PC-9 (cell line): ENCODE data around the gene PHF20. TPM values are rescaled to one million over a fixed set of nuclear protein-coding genes. Genes with fewer than 3 reads are reported as not detected.

Experiments
- BruUV-seq: library from RNA; stranded (reverse); fragments of 400-500 nt; replicated peaks from 2 replicates; lab custom pipeline; 2021; lab: Mats Ljungman, UMichigan
- CTCF ChIA-PET: fragments of 300-600 bp; sonication (Branson Sonifier 250); formaldehyde crosslinking; loops from one replicate; lab custom pipeline; 2022; ENCODE audit warnings: antibody characterized with exemption; lab: Charles Lee
- POLR2A ChIA-PET: fragments of 300-600 bp; sonication (Branson Sonifier 250); formaldehyde crosslinking; loops from one replicate; lab custom pipeline; 2022; ENCODE audit warnings: antibody characterized with exemption; ENCODE audit not compliant: unreplicated experiment; lab: Charles Lee
- DNase-seq, 2 experiments: peaks; one replicate each; pipeline versions ENCODE4 v3.0.0 to v3.0.0-alpha.2; 2015 to 2022; ENCODE audit warnings: mixed read lengths in 1 of 2
- H2AFZ ChIP-seq: fragments of 200-600 bp; sonication (generic); 2 replicates; pipeline ENCODE4 v1.8.1; 2017; ENCODE audit warnings: antibody characterized with exemption
- H3F3A ChIP-seq: fragments of 200-600 bp; sonication (generic); 2 replicates; pipeline ENCODE4 v1.8.1; 2017; ENCODE audit warnings: antibody characterized with exemption, mild to moderate bottlenecking, low read depth; ENCODE audit not compliant: insufficient read depth
- H3K27ac ChIP-seq: fragments of 200-600 bp; sonication (generic); 2 replicates; pipeline ENCODE4 v1.6.1; 2016; ENCODE audit warnings: mixed run types
- H3K27me3 ChIP-seq: fragments of 200-600 bp; sonication (generic); 2 replicates; pipeline ENCODE4 v1.6.1; 2016; ENCODE audit warnings: low read depth, mixed run types; ENCODE audit not compliant: insufficient read depth
- H3K36me3 ChIP-seq: fragments of 200-600 bp; sonication (generic); 2 replicates; pipeline ENCODE4 v1.6.1; 2016; ENCODE audit warnings: low read depth, mixed run types
- H3K4me1 ChIP-seq: fragments of 200-600 bp; sonication (generic); replicated peaks from 2 replicates; pipeline ENCODE4 v1.6.1; 2016; ENCODE audit warnings: mixed run types; ENCODE audit not compliant: insufficient read depth
- H3K4me2 ChIP-seq: fragments of 200-600 bp; sonication (generic); 2 replicates; pipeline ENCODE4 v1.6.1; 2017; ENCODE audit warnings: mixed run types
- H3K4me3 ChIP-seq: fragments of 200-600 bp; sonication (generic); 2 replicates; pipeline ENCODE4 v1.6.1; 2016; ENCODE audit warnings: mixed run types
- H3K79me2 ChIP-seq: fragments of 200-600 bp; sonication (generic); 2 replicates; pipeline ENCODE4 v1.6.1; 2017; ENCODE audit warnings: low read depth, mixed run types
- H3K9me2 ChIP-seq: fragments of 200-600 bp; sonication (generic); 2 replicates; pipeline ENCODE4 v1.8.1; 2017; ENCODE audit warnings: mild to moderate bottlenecking; ENCODE audit not compliant: insufficient read depth
- H3K9me3 ChIP-seq: fragments of 200-600 bp; sonication (generic); 2 replicates; pipeline ENCODE4 v1.8.1; 2016; ENCODE audit warnings: low read depth; ENCODE audit not compliant: insufficient read depth
- H4K20me1 ChIP-seq: fragments of 200-600 bp; sonication (generic); 2 replicates; pipeline ENCODE4 v1.8.1; 2017; ENCODE audit not compliant: insufficient read depth
- EZH2 ChIP-seq: fragments of 200-600 bp; sonication (generic); IDR thresholded peaks from 2 replicates; pipeline ENCODE4 v1.8.0; 2017; ENCODE audit warnings: antibody characterized with exemption, low read depth
- intact Hi-C: fragments of 100-400 bp; cut with micrococcal nuclease; formaldehyde crosslinking; loops from one replicate; pipeline ENCODE4 v1.10.0; 2022; ENCODE audit not compliant: unreplicated experiment
- total RNA-seq: library from RNA; stranded (reverse); gene quantifications from 2 replicates; pipeline ENCODE4 v1.2.3, GENCODE V29; 2021
- TF ChIP-seq, protein P1 (sequence below): fragments of 200-600 bp; sonication (generic); conservative IDR thresholded peaks from 2 replicates; pipeline ENCODE4 v1.6.1; 2017; ENCODE audit warnings: mixed run types, antibody characterized with exemption, mild to moderate bottlenecking, moderate library complexity

PHF20 gene
- total RNA-seq, 1 experiment from 2014 or later = 59.8 TPM

- peaks cover 38% of the 10 kb centered on the region for H3K79me2 ChIP-seq
- CTCF ChIA-PET = interaction anchor here (0.7 to 1.8 kb wide), 2 partner anchors 29 to 183 kb away, joined by 3 to 9 read pairs; partner anchors contain the start of gene RBM39
- peaks cover 18% of the 10 kb centered on the region for H3K4me1 ChIP-seq
- H3K27me3 ChIP-seq = no peaks in the 10 kb centered on the region
- no peaks in the 10 kb centered on the region for H3K9me3 ChIP-seq
- H3F3A ChIP-seq = peaks cover 19% of the 10 kb centered on the region
- DNase-seq = no peak
- peak overlapping the region; percentile 60 for H3K4me2 ChIP-seq
- peak overlapping the region; percentile 68; the same call in 1 of the 2 replicates for H2AFZ ChIP-seq
- TF ChIP-seq, protein P1, sequence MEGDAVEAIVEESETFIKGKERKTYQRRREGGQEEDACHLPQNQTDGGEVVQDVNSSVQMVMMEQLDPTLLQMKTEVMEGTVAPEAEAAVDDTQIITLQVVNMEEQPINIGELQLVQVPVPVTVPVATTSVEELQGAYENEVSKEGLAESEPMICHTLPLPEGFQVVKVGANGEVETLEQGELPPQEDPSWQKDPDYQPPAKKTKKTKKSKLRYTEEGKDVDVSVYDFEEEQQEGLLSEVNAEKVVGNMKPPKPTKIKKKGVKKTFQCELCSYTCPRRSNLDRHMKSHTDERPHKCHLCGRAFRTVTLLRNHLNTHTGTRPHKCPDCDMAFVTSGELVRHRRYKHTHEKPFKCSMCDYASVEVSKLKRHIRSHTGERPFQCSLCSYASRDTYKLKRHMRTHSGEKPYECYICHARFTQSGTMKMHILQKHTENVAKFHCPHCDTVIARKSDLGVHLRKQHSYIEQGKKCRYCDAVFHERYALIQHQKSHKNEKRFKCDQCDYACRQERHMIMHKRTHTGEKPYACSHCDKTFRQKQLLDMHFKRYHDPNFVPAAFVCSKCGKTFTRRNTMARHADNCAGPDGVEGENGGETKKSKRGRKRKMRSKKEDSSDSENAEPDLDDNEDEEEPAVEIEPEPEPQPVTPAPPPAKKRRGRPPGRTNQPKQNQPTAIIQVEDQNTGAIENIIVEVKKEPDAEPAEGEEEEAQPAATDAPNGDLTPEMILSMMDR = no peak
- TF ChIP-seq EZH2 = no peak
- intact Hi-C loops = loop anchor here (10.0 kb wide), 1 partner anchor 113 kb away; no protein-coding TSS in a partner anchor
- POLR2A ChIA-PET = interaction anchor here (0.5 to 1.9 kb wide), 5 partner anchors 29 to 1388 kb away, joined by 4 to 65 read pairs (median 4); partner anchors contain the start of gene RBM39
- peak overlapping the region; percentile 87; the same call in 1 of the 2 replicates for H3K4me3 ChIP-seq
- H3K36me3 ChIP-seq = peaks cover 10% of the 10 kb centered on the region; the same call in 1 of the 2 replicates
- no peaks in the 10 kb centered on the region for H3K9me2 ChIP-seq
- no peak overlapping the region for H3K27ac ChIP-seq
- TSS peak; percentile 60 for BruUV-seq
- no peaks in the 10 kb centered on the region for H4K20me1 ChIP-seq
Measured at GRCh38 chr20:35771367-35771688, 487 bp upstream of the PHF20 start.

GRCh38 chr20:35772563-35773058, 796 bp downstream of the PHF20 start:
- intact Hi-C loops = loop anchor here (1.0 to 10.0 kb wide), 2 partner anchors 30 to 112 kb away; partner anchors contain the start of gene RBM39

DNA sequence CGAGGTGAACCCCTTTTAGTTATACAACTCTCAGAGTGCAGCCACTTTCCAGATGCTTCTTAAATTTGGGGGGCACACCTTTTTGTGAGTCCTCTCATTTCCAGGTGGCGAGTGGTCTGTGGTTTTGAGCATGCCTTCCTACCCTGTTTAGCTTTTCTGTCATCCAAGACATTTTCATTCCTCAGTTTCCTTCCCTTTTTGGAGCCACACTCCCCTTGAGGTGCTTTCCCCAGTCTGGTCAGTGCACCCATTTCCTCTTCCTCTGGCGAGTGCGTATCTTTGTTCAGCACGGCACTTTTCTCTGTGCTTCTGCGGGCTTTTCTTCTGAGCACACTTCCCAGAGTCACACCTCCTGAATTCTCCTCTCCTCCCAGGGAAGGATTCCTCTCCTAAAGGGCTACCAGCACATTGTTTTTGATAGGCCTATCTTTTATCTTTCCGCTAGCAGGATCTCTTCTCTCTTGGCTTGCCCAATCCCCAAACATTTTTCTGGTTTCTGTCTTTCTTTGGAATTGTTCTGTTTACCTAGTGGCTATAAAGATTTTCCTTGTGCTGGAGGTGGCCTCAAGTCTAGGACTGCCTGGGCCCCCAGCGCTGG, 1.4 kb downstream of the PHF20 start:
- Histone ChIP-seq H3K36me3 (peaks cover 10% of the 10 kb centered on the region; the same call in 1 of the 2 replicates), H3F3A (peaks cover 26% of the 10 kb centered on the region), H3K9me2 (no peaks in the 10 kb centered on the region), H2AFZ (no peak overlapping the region), H3K79me2 (peaks cover 49% of the 10 kb centered on the region), H3K27ac (no peak overlapping the region), H3K27me3 (no peaks in the 10 kb centered on the region), H3K4me3 (peak overlapping the region; percentile 87; the same call in 1 of the 2 replicates), H3K9me3 (no peaks in the 10 kb centered on the region), H3K4me1 (peaks cover 28% of the 10 kb centered on the region), H4K20me1 (no peaks in the 10 kb centered on the region), H3K4me2 (peak overlapping the region; percentile 100)
- ChIA-PET CTCF (no interaction called here), POLR2A (no interaction called here)
- peak in 1 of 2 experiments; percentile 15 for DNase-seq
- TF ChIP-seq EZH2 = no peak
- TF ChIP-seq, protein P1 = no peak
- intact Hi-C loops = loop anchor here (10.0 kb wide), 1 partner anchor 112 kb away; no protein-coding TSS in a partner anchor
- BruUV-seq = no TSS peak

More at GRCh38 chr20:35772563-35773058, 796 bp downstream of the PHF20 start:
- H3K79me2 ChIP-seq = peaks cover 48% of the 10 kb centered on the region
- H3K4me1 ChIP-seq = peaks cover 28% of the 10 kb centered on the region
- no peaks in the 10 kb centered on the region for H4K20me1 ChIP-seq
- no peak overlapping the region for H3K27ac ChIP-seq
- no peak for DNase-seq
- peak overlapping the region; percentile 85 for H2AFZ ChIP-seq
- BruUV-seq = TSS peak; percentile 43
- peaks cover 10% of the 10 kb centered on the region; the same call in 1 of the 2 replicates for H3K36me3 ChIP-seq
- CTCF ChIA-PET = no interaction called here
- H3K9me3 ChIP-seq = no peaks in the 10 kb centered on the region
- H3K4me3 ChIP-seq = peak overlapping the region; percentile 87
- no peaks in the 10 kb centered on the region for H3K9me2 ChIP-seq
- peaks cover 26% of the 10 kb centered on the region for H3F3A ChIP-seq
- POLR2A ChIA-PET = interaction anchor here (0.6 to 1.9 kb wide), 2 partner anchors 30 to 241 kb away, joined by 4 to 65 read pairs; partner anchors contain the start of gene RBM39
- H3K4me2 ChIP-seq = peak overlapping the region; percentile 100
- H3K27me3 ChIP-seq = no peaks in the 10 kb centered on the region
- TF ChIP-seq EZH2 = no peak
- TF ChIP-seq, protein P1 = no peak
